Measurements from ENCODE around the gene DLEC1.

Gene DLEC1

GRCh38 chr3:38141952-38142273 is 102.9 kb downstream of the DLEC1 start:
- Histone ChIP-seq H3K4me1 (ENCODE audit: control insufficient read depth, insufficient read depth, low read length) (peaks cover 16% of the 10 kb centered on the region), H3K9me3 (replicated peaks; ENCODE audit: low read length) (no peaks in the 10 kb centered on the region), H3K27me3 (ENCODE audit: control insufficient read depth, insufficient read depth, low read length) (no peaks in the 10 kb centered on the region), H3K36me3 (ENCODE audit: insufficient read depth, low read length) (peaks cover 12% of the 10 kb centered on the region), H3K4me3 (ENCODE audit: low read length) (no peak overlapping the region), H3K9ac (ENCODE audit: low read depth, low read length) (no peak overlapping the region), H3K4me2 (ENCODE audit: low read length) (no peak overlapping the region)

DNA sequence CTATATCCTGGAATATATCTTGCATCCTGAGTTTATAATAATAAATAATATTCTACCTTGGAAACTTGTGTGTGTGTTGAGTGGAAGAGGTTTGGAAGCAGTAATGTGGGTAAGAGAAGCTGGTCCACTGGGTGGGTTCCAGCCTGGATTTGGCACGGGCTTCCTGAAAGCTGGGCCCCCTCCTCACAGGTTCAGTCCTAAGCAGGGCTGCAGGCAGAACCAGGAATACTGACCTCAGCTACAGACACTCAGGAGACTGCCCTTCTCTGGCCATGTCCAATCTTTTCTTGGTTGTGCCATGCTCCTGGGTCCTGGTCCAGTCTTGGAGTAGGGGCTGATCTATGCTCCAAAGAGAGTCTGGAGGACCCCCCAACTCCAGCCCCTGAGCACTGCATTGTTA is 104.0 kb downstream of the DLEC1 start:
- Histone ChIP-seq H3K27me3 (ENCODE audit: control insufficient read depth, insufficient read depth, low read length) (no peaks in the 10 kb centered on the region), H3K4me3 (ENCODE audit: low read length) (no peak overlapping the region), H3K9me3 (replicated peaks; ENCODE audit: low read length) (no peaks in the 10 kb centered on the region), H3K4me1 (ENCODE audit: control insufficient read depth, insufficient read depth, low read length) (peaks cover 9% of the 10 kb centered on the region), H3K4me2 (ENCODE audit: low read length) (no peak overlapping the region), H3K9ac (ENCODE audit: low read depth, low read length) (no peak overlapping the region), H3K36me3 (ENCODE audit: insufficient read depth, low read length) (peaks cover 12% of the 10 kb centered on the region)

DNA sequence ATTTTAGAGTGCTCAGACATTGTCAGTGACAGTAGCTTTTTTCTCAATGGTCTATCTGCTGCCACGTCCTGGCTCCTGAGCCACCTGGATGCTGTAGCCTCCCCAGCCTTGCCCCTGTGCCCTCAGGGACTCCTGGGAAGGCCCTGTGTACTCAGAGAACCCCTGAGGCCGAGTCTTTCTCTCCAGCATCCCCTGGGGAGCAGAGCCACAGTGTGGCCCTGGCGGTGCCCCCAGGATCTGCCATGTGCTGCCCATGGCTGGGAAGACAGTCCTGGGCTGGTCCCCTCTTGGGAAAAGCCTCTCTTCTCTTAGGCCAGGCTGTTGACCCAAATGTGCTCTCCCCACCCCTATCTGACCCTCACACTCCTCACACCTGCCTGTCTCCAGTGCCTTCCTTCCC is 104.5 kb downstream of the DLEC1 start:
- Histone ChIP-seq H3K36me3 (ENCODE audit: insufficient read depth, low read length) (peaks cover 12% of the 10 kb centered on the region), H3K27me3 (ENCODE audit: control insufficient read depth, insufficient read depth, low read length) (no peaks in the 10 kb centered on the region), H3K4me2 (ENCODE audit: low read length) (no peak overlapping the region), H3K4me1 (ENCODE audit: control insufficient read depth, insufficient read depth, low read length) (peaks cover 6% of the 10 kb centered on the region), H3K9ac (ENCODE audit: low read depth, low read length) (no peak overlapping the region), H3K9me3 (replicated peaks; ENCODE audit: low read length) (no peaks in the 10 kb centered on the region), H3K4me3 (ENCODE audit: low read length) (no peak overlapping the region)

GRCh38 chr3:38146504-38146903 is 107.5 kb downstream of the DLEC1 start:
- Histone ChIP-seq H3K36me3 (ENCODE audit: insufficient read depth, low read length) (peaks cover 8% of the 10 kb centered on the region), H3K9ac (ENCODE audit: low read depth, low read length) (no peak overlapping the region), H3K4me2 (ENCODE audit: low read length) (no peak overlapping the region), H3K4me1 (ENCODE audit: control insufficient read depth, insufficient read depth, low read length) (peaks cover under 1% of the 10 kb centered on the region), H3K4me3 (ENCODE audit: low read length) (no peak overlapping the region), H3K9me3 (replicated peaks; ENCODE audit: low read length) (no peaks in the 10 kb centered on the region), H3K27me3 (ENCODE audit: control insufficient read depth, insufficient read depth, low read length) (no peaks in the 10 kb centered on the region)

DNA sequence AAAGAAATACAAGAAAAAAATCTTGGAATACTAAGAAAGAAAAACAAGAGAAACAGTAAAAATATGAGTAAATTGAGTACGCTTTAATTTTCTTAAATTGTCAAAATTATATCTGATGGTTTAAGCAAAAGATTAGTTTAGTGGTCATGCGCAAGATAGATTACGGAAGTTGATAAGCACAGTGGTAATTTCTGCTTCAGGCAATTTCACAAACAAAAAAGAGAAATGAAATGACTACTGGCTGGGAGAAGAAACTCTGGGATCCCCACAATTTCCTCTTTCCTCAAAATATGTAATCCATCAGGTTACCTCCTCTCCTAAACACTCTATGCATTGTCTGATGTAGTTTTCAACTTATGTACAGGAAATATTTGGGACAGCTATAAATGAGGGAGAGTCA is 108.4 kb downstream of the DLEC1 start:
- Histone ChIP-seq H3K9me3 (replicated peaks; ENCODE audit: low read length) (no peaks in the 10 kb centered on the region), H3K4me1 (ENCODE audit: control insufficient read depth, insufficient read depth, low read length) (peaks cover 6% of the 10 kb centered on the region), H3K4me2 (ENCODE audit: low read length) (no peak overlapping the region), H3K9ac (ENCODE audit: low read depth, low read length) (no peak overlapping the region), H3K36me3 (ENCODE audit: insufficient read depth, low read length) (no peaks in the 10 kb centered on the region), H3K4me3 (ENCODE audit: low read length) (no peak overlapping the region), H3K27me3 (ENCODE audit: control insufficient read depth, insufficient read depth, low read length) (no peaks in the 10 kb centered on the region)

DNA sequence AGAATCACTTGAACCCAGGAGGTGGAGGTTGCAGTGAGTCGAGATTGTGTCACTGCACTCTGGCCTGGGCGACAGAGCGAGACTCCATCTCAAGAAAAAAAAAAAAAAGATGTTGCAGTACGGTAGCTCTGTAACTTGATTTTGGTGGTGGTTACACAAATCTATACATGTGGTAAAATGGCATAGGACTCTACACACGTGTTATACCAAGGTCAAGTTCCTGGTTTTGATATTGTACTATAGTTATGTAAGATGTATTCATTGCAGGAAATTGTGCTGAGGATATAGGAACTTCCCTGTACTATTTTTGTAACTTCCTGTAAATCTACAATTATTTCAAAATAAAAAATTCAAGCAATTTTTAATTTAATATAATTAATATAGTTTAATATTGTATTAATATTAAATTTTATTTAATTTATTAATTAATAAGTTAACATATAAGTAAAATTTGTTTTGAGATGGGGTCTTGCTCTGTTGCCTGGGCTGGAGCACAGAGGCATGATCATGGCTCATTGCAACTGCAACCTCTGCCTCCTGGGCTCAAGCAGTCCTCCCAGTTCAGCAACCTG is 109.4 kb downstream of the DLEC1 start:
- Histone ChIP-seq H3K36me3 (ENCODE audit: insufficient read depth, low read length) (no peaks in the 10 kb centered on the region), H3K9ac (ENCODE audit: low read depth, low read length) (no peak overlapping the region), H3K27me3 (ENCODE audit: control insufficient read depth, insufficient read depth, low read length) (no peaks in the 10 kb centered on the region), H3K4me3 (ENCODE audit: low read length) (no peak overlapping the region), H3K9me3 (replicated peaks; ENCODE audit: low read length) (no peaks in the 10 kb centered on the region), H3K4me1 (ENCODE audit: control insufficient read depth, insufficient read depth, low read length) (peaks cover 6% of the 10 kb centered on the region), H3K4me2 (ENCODE audit: low read length) (no peak overlapping the region)

- Histone ChIP-seq H3K4me2 (ENCODE audit: low read length) (no peak overlapping the region), H3K36me3 (ENCODE audit: insufficient read depth, low read length) (no peaks in the 10 kb centered on the region)
Observed at GRCh38 chr3:38149708-38150107, 110.7 kb downstream of the DLEC1 start.

DNA sequence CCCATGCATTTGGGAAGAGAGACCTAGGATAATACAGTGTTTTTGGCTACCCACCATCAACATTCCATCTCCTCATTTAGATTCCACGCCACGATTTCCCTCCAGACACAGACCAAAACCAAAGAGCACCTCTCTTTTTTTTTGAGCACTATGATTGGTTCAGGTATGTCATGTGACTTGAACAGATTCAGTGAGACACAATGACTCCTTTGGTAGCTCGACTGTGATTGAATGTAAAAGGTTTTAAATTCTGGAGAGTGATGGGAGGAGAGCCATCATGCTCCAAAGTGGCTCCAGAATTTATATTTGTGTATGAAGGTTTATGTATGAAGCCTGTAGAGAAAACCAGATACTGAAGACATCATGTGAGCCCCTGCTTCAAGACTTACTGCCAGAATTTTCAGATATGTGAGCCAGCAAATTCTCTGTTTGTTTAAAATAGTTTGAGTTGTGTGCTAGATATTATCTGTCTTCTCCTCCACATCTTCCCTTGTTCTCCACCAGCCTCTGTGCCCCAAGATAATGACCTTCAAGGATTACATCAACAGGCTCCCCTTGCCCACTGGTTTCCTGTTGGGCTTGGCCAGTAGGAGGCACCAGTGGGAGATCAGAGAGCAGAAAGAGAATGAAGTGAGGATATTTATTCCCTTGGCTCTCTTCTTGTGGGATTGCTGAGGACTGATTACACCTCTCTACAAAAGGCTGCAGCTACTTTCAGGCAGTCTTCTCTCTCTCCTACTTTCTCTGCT is 111.9 kb downstream of the DLEC1 start:
- Histone ChIP-seq H3K27me3 (ENCODE audit: control insufficient read depth, insufficient read depth, low read length) (no peaks in the 10 kb centered on the region), H3K9ac (ENCODE audit: low read depth, low read length) (no peak overlapping the region), H3K4me3 (ENCODE audit: low read length) (no peak overlapping the region)

More at GRCh38 chr3:38149708-38150107, 110.7 kb downstream of the DLEC1 start:
- no peak overlapping the region for H3K4me3 ChIP-seq (ENCODE audit: low read length)
- H3K27me3 ChIP-seq (ENCODE audit: control insufficient read depth, insufficient read depth, low read length): no peaks in the 10 kb centered on the region
- peaks cover 15% of the 10 kb centered on the region for H3K4me1 ChIP-seq (ENCODE audit: control insufficient read depth, insufficient read depth, low read length)
- H3K9ac ChIP-seq (ENCODE audit: low read depth, low read length): no peak overlapping the region
- H3K9me3 ChIP-seq (replicated peaks; ENCODE audit: low read length): no peaks in the 10 kb centered on the region

GRCh38 chr3:38151667-38152265 is 112.8 kb downstream of the DLEC1 start:
- H3K27me3 ChIP-seq (ENCODE audit: control insufficient read depth, insufficient read depth, low read length): no peaks in the 10 kb centered on the region
- no peak overlapping the region for H3K4me2 ChIP-seq (ENCODE audit: low read length)
- H3K4me1 ChIP-seq (ENCODE audit: control insufficient read depth, insufficient read depth, low read length): peaks cover 15% of the 10 kb centered on the region
- no peak overlapping the region for H3K4me3 ChIP-seq (ENCODE audit: low read length)
- H3K36me3 ChIP-seq (ENCODE audit: insufficient read depth, low read length): no peaks in the 10 kb centered on the region
- H3K9me3 ChIP-seq (replicated peaks; ENCODE audit: low read length): no peaks in the 10 kb centered on the region
- H3K9ac ChIP-seq (ENCODE audit: low read depth, low read length): no peak overlapping the region

More for the DNA sequence above, 111.9 kb downstream of the DLEC1 start:
- H3K4me1 ChIP-seq (ENCODE audit: control insufficient read depth, insufficient read depth, low read length): peaks cover 15% of the 10 kb centered on the region
- no peaks in the 10 kb centered on the region for H3K36me3 ChIP-seq (ENCODE audit: insufficient read depth, low read length)
- H3K4me2 ChIP-seq (ENCODE audit: low read length): no peak overlapping the region
- no peaks in the 10 kb centered on the region for H3K9me3 ChIP-seq (replicated peaks; ENCODE audit: low read length)

DNA sequence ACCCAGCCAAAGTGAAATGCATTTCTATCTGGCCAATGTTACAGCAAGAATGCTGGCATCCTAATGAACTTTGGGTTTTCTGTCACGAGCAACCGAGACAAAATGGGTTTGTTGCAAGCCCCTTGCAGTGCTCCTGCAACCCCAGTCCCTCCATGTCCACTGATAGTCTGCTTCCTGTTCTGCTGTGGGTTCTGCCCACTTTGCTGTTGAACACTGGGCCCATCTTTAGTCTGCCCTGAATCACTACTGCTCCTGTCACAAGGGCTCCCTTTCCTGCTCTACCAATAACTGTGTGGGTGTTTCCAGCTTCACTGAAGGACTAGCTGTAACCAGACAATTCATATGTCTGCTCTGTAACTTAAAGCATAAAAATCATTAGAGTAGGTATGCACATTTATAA is 113.6 kb downstream of the DLEC1 start:
- Histone ChIP-seq H3K9ac (ENCODE audit: low read depth, low read length) (no peak overlapping the region), H3K27me3 (ENCODE audit: control insufficient read depth, insufficient read depth, low read length) (no peaks in the 10 kb centered on the region), H3K4me3 (ENCODE audit: low read length) (no peak overlapping the region), H3K4me2 (ENCODE audit: low read length) (no peak overlapping the region), H3K4me1 (ENCODE audit: control insufficient read depth, insufficient read depth, low read length) (peaks cover 15% of the 10 kb centered on the region), H3K9me3 (replicated peaks; ENCODE audit: low read length) (no peaks in the 10 kb centered on the region), H3K36me3 (ENCODE audit: insufficient read depth, low read length) (no peaks in the 10 kb centered on the region)

DNA sequence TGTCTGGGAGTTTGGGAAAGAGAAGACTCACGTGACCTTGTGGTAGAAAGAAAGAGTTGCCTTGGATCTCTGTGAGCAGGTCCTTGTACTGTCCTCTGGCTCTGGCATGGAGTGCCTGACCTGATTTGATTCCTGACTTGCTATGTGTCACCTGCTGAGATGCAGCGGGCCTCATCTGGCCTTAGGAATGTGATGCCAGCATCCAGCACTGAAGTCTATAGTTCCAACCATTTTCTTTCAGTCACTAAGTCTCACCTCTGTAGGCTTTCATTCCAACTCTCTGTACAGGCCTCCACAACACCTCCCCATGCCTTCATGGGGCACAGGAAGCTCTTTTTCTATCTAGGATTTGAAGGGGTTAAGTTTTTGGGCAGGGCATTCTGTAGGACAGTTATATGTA is 114.2 kb downstream of the DLEC1 start:
- Histone ChIP-seq H3K9me3 (replicated peaks; ENCODE audit: low read length) (no peaks in the 10 kb centered on the region), H3K9ac (ENCODE audit: low read depth, low read length) (no peak overlapping the region), H3K4me2 (ENCODE audit: low read length) (no peak overlapping the region), H3K4me1 (ENCODE audit: control insufficient read depth, insufficient read depth, low read length) (peaks cover 15% of the 10 kb centered on the region), H3K27me3 (ENCODE audit: control insufficient read depth, insufficient read depth, low read length) (no peaks in the 10 kb centered on the region), H3K36me3 (ENCODE audit: insufficient read depth, low read length) (no peaks in the 10 kb centered on the region), H3K4me3 (ENCODE audit: low read length) (no peak overlapping the region)

- Histone ChIP-seq H3K9me3 (replicated peaks; ENCODE audit: low read length) (no peaks in the 10 kb centered on the region), H3K27me3 (ENCODE audit: control insufficient read depth, insufficient read depth, low read length) (no peaks in the 10 kb centered on the region), H3K4me3 (ENCODE audit: low read length) (no peak overlapping the region), H3K4me2 (ENCODE audit: low read length) (no peak overlapping the region), H3K36me3 (ENCODE audit: insufficient read depth, low read length) (no peaks in the 10 kb centered on the region), H3K4me1 (ENCODE audit: control insufficient read depth, insufficient read depth, low read length) (peaks cover 15% of the 10 kb centered on the region), H3K9ac (ENCODE audit: low read depth, low read length) (no peak overlapping the region)
Observed at GRCh38 chr3:38154033-38154494, 115.1 kb downstream of the DLEC1 start.
